ENCODE measurements around the gene CASP14.

DNA sequence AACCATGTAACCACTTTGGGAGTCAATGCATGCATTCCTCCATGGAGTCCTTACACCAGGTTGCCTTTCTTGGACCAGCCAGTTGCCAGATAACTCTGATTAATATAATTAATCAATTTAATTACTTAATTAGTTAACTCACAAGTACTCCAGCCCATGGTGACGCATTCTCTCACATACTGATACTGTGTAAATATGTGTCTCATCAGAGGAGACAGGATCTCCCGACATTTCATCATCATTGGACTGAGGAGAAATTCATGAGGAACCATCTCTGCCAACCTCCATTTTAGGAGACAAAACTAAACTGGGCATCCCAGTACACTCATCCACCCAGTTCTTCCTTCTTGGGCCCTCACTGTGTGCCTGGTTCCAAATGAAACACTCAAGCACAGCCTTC, 6.5 kb upstream of the CASP14 start:
- no peak for TF ChIP-seq PATZ1 (CRISPR knock-in tag; IDR thresholded peaks at IDR 0.05; ENCODE audit: borderline replicate concordance)
- no peak for TF ChIP-seq ZNF70 (CRISPR knock-in tag; IDR thresholded peaks at IDR 0.05)
- TF ChIP-seq ARNTL (CRISPR knock-in tag; IDR thresholded peaks at IDR 0.05; ENCODE audit: borderline replicate concordance, low read depth) = no peak
- TF ChIP-seq CREB5 (CRISPR knock-in tag; IDR thresholded peaks at IDR 0.05; ENCODE audit: low read depth) = no peak
- TF ChIP-seq TSHZ2 (CRISPR knock-in tag; IDR thresholded peaks at IDR 0.05) = no peak
- TF ChIP-seq BACH2 (CRISPR knock-in tag; IDR thresholded peaks at IDR 0.05; ENCODE audit: borderline replicate concordance) = no peak
- TF ChIP-seq TOX (CRISPR knock-in tag; IDR thresholded peaks at IDR 0.05; ENCODE audit: borderline replicate concordance) = no peak
- TF ChIP-seq ZFP30 (CRISPR knock-in tag; IDR thresholded peaks at IDR 0.05) = no peak
- no peak for TF ChIP-seq TCF4 (CRISPR knock-in tag; IDR thresholded peaks at IDR 0.05; ENCODE audit: borderline replicate concordance)
- TF ChIP-seq ZNF565 (CRISPR knock-in tag; conservative IDR thresholded peaks at IDR 0.05; ENCODE audit: low read depth) = no peak
- TF ChIP-seq RARB (CRISPR knock-in tag; IDR thresholded peaks at IDR 0.05) = no peak

Measured in SK-N-SH treated with all-trans-retinoic acid at 6 μM for 48 hours (cell line).